HG03064 (cell line): ENCODE measurements around the gene RGL1.

Experiments used
- ATAC-seq: cut with Tn5 transposase; IDR thresholded peaks from one replicate; pipeline ENCODE4 v1.9.1; 2021; ENCODE audit warnings: low read depth; ENCODE audit not compliant: unreplicated experiment

RGL1 gene

GRCh38 chr1:183942933-183943693, 138.2 kb downstream of the RGL1 start:
- peak; percentile 69 for ATAC-seq

DNA sequence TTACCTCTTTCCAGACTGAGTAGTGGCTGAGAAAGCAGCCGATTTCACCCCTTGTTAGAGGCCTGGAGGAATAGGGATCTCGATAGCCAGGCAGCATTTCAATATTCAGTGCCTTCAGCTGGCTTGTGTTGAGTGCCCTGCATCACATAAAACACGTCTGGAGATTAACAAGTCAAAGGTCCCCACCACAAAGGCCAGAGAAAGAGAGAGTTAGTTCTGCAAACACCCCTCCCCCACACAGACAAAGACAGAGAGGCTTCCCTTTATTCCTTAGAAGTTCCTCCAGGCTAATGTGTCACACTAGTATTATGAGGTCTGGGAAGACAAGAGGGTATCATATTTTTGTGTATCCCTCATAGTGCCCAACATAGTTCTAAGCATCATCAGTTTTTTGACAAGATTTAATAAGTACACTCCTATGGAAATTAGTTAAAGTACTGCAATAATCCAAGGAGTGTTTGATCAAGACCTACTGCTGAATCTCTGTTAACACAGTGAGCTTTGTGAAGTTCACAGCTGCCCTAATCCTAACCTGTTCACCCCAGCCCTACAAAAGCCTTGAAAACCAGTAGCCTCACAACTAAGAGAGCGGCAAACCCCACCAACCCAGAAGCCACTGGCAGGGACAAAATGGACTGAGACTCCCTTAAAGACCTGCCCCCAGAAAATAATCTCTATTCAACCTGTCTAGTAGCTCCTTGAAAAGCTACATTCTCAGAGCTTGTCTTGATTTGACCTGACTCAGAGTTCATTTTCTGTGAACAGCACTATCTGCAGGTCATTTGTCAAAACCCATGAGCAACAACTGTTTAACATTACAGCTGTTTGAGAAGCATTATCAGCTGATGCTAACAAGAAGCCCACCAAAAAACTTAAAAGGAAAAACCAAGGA, 140.8 kb downstream of the RGL1 start:
- ATAC-seq: no peak

DNA sequence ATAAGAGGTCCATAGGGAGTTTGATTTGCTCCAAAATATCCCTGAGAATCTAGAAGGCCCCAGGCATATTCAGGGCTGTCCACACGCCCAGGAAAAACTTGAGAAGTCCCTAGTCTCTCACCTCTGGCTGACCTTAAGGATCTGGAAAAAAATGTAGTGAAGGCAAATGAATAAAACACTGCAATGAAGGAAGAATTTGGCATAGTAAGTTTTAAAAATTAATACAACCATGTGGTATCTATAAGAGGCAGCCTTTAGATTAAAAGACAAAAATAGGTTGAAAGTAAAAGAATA, 141.3 kb downstream of the RGL1 start:
- ATAC-seq: no peak

DNA sequence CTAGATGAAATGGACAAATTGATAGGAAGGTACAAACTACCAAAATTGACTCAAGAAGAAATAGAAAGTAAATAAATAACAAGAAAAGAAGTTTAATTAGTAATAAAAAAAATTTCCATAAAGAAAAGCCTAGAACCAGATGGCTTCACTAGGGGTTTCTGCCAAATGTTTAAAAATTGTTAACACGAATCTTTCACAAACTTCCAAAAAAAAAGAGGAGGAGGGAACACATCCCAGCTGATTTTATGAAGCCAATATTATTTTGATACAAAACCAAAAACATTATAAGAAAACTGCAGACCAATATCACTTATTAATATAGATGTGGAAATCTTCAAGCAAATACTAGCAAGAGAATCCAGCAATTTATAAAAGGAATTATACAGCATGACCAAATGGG, 143.1 kb downstream of the RGL1 start:
- no peak for ATAC-seq

DNA sequence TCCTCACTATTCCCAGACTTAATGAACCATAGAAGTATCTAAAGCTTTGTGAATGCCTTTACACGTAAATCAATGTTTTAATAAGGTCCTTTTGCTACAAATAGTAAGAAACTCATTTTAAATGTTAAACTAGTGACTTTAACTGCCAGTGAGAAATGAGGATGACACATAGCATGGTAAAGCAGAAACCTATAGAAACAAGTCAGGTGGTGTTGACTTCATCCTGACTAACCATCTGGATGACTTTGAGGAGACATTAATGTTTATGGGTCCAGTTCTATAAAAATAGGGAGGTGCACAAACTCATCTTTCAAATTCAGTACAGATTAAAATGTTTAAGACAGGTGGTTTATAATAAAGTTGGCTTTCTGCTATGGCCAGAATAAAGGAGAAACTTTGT, 147.2 kb downstream of the RGL1 start:
- no peak for ATAC-seq

DNA sequence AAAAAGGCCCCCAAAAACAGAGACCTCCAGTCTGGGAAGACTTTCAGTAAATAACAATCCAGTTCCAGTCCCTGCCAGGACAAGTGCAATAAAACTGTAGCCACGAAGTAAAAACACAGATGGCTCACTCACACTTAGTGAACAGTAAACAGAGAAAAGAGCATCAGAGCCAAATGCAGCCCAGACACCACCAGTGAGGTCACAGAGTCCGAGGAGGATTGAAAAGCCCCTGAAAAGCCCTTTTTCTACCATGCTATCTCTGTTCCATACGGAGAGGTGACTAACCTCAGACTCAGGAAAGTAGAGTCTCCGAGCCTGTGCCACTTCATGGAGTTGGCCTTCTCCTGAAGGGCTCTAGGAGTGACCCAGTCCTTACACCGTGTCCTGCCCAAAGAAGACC, 148.1 kb downstream of the RGL1 start:
- no peak for ATAC-seq

DNA sequence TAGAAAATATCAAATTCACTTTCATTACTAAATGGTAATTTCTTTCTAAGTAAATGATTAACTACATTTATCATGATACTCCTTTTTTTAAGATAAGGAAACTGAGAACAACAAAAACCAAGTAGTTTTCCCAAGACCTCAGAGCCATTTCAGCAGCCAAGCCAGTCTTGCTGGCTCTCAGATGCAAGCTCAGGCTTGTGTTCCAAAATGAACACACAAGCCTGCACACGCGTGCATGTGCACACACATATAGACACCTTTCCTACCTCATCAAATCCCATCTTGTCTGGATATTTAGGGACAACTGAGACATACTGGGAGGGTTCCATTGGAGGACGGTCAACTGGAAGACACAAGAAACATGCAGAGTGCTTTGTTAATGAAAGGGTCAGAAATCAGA, 149.6 kb downstream of the RGL1 start:
- no peak for ATAC-seq

- ATAC-seq: peak; percentile 99
Observed at GRCh38 chr1:183956559-183957188, 151.8 kb downstream of the RGL1 start.

GRCh38 chr1:183957216-183957830, 152.4 kb downstream of the RGL1 start:
- no peak for ATAC-seq

- ATAC-seq: no peak
Observed at GRCh38 chr1:183958958-183959357, 154.0 kb downstream of the RGL1 start.

DNA sequence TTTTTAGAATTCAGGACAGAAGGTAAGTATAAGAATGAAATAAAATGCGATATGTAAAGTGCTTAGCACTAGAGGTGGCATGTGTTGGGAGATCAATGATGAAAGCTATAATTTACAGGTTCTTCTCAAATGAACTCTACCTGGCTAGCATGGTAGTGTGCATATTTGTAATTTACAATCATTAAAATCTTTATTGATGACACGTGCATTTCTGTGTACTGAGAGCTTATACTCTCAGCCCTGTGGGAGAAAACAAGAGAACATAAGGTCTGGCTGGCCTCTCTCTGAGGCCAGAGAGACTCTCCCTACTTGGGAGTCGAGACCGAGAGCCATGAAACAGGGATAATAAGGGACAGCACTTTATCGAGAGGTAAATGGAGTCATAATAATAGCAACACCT, 156.2 kb downstream of the RGL1 start:
- ATAC-seq: no peak

DNA sequence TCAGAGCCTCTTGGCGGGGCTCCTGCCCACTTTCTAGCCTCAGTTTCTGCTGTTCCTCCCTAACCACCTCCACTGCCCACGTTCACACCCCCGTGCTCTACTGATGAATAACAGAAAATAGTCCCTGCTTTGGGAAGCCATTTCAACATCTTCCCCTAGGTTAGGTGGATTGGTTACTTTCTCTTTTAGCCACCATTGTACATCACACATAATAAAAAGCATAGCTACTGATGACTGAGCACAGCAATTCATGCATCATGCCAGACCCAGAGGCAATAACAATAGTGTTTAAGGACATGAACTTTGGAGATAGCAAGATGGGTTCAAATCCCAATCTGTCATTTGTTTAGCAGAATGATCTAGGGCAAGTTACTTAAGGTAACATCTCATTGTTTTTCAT, 158.0 kb downstream of the RGL1 start:
- no peak for ATAC-seq

DNA sequence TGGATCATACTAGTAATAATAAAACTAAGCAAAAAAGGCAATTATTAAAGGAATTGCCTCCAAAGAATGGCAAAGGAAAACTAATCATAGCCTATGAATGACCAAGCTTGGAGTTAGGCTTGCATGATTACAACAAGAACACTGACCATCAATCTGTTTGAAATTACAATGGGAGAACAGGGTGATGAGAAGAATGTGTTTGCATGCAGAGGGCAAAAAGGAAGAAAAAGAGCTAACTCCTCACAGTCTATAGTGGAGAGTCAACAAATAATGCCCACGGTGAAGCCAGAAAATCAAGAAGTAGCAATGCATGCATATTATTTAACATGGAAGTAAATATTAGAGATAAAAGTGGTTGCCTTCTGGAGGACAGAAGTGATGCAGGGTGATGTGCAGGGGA, 160.8 kb downstream of the RGL1 start:
- ATAC-seq: no peak

DNA sequence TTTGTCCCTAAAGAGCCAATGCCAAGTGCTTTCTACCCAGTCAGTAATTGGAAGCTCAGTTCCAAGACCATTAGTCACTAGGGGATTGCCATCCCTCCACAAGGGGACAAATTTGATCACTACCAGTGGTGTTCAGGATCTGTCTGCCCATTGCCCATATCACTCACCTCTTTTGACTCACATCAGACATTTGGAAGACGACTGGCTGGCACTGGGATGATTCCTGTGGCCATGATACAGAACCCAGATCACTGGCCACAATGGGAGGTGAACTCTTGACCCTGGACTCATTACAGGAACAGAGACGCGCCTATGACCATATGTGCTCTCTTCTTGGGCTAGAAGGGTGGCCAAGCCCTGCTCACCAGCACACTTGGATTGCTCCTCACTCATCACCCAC, 161.6 kb downstream of the RGL1 start:
- no peak for ATAC-seq

- ATAC-seq: no peak
Observed at GRCh38 chr1:183967914-183968313, 163.0 kb downstream of the RGL1 start.

- ATAC-seq: no peak
Observed at GRCh38 chr1:183968386-183968785, 163.5 kb downstream of the RGL1 start.

DNA sequence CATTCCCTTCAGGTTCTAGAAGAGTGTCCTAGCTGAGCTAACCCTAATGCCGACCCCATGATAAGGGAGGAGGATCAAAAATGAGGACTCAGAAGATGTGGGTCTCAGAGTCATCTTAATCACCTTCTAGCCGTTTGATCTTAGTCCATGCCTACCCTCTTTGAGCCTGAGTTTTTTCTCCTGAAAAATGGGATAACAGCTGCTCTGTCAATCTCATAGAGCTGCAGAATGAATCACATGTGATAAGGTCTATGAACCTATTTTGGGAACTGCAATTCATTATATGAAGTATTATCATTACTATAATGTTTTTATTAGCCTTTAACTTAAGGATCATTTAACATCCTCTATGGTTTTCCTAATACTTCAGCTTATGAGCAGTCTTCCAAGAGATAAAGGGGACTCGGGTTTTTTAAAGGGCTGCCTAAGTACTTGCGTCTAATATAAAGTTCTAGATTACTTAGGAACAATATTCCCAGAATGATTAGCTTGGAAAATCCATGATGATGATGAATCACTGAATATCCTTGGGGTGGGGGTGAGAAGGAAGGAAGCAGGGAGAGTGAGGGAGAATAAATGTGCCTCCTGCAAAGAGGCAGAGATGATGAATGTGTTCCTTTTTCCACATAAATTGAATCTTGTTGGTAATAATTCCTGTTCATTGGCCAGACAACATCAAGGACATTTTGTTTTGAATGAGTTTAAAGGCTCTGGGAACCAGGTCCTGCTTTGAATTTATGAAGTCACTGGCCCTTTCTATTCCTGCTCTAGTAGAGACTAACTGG, 165.8 kb downstream of the RGL1 start:
- no peak for ATAC-seq

DNA sequence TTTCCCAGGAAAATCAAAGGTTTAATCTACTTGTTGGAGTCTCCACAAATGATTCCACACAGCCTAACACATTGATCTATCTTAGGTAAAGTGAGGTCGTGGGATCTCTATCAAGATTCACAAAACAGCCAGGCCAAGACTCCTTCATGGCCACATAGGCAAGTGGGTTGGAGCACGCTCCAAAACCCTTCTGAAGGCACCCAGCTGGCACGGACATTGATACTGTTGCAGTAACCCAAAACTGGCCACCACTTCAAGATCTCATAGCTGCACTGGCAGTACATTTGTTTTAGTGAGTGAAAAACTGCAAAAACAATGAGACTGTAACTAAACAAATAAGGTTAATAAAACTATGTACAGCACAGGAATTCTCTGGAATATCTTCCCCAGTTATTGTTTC, 170.7 kb downstream of the RGL1 start:
- no peak for ATAC-seq

- no peak for ATAC-seq
Observed at GRCh38 chr1:183977717-183978116, 172.8 kb downstream of the RGL1 start.
